Measurements from ENCODE around the gene RMDN3.

Gene RMDN3

DNA sequence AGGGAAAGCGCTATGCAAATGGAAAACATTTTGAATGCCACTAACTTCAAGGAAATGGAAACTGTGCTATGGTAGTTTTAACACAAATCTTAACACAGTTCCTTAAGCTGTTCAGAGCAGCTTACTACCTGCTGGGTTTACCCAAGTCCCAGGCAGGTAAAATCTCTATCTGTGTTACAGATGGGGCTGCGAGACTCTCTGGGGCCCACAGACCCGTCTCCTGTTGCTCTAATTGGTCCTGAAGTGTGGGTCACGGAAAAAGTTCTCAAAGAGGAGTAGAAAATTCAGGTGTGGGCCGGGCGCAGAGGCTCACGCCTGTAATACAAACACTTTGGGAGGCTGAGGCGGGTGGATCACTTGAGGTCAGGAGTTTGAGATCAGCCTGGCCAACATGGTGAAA, 34.9 kb upstream of the RMDN3 start:
- H3F3A ChIP-seq (ENCODE audit: low read depth), result no peaks in the 10 kb centered on the region
- no peaks in the 10 kb centered on the region for H3K27me3 ChIP-seq (ENCODE audit: insufficient read depth, low read length, poor library complexity, severe bottlenecking)
- H3K36me3 ChIP-seq (ENCODE audit: insufficient read depth, low read length), result no peaks in the 10 kb centered on the region
- no peak overlapping the region for H3K9ac ChIP-seq (ENCODE audit: low read depth, low read length, poor library complexity, severe bottlenecking)
- no peak overlapping the region for H3K4me3 ChIP-seq (ENCODE audit: low read length, poor library complexity, severe bottlenecking)
- H3K4me2 ChIP-seq (ENCODE audit: low read depth, low read length, poor library complexity, severe bottlenecking), result no peak overlapping the region
- peaks cover 11% of the 10 kb centered on the region for H4K20me1 ChIP-seq (ENCODE audit: insufficient read depth, low read length, poor library complexity, severe bottlenecking)
- H2AFZ ChIP-seq (ENCODE audit: low read length), result no peak overlapping the region
- peaks cover 21% of the 10 kb centered on the region for H3K4me1 ChIP-seq (ENCODE audit: insufficient read depth, low read length, poor library complexity, severe bottlenecking)
- TF ChIP-seq EZH2phosphoT487 (IDR thresholded peaks at IDR 0.05; ENCODE audit: borderline replicate concordance), result no peak
- TF ChIP-seq, protein P1, sequence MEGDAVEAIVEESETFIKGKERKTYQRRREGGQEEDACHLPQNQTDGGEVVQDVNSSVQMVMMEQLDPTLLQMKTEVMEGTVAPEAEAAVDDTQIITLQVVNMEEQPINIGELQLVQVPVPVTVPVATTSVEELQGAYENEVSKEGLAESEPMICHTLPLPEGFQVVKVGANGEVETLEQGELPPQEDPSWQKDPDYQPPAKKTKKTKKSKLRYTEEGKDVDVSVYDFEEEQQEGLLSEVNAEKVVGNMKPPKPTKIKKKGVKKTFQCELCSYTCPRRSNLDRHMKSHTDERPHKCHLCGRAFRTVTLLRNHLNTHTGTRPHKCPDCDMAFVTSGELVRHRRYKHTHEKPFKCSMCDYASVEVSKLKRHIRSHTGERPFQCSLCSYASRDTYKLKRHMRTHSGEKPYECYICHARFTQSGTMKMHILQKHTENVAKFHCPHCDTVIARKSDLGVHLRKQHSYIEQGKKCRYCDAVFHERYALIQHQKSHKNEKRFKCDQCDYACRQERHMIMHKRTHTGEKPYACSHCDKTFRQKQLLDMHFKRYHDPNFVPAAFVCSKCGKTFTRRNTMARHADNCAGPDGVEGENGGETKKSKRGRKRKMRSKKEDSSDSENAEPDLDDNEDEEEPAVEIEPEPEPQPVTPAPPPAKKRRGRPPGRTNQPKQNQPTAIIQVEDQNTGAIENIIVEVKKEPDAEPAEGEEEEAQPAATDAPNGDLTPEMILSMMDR (conservative IDR thresholded peaks at IDR 0.05; ENCODE audit: low read length), result no peak
- H3K9me3 ChIP-seq (ENCODE audit: insufficient read depth, low read depth, low read length), result no peaks in the 10 kb centered on the region
- H3K79me2 ChIP-seq (ENCODE audit: insufficient read depth, low read length), result no peaks in the 10 kb centered on the region
- H3K9me2 ChIP-seq (replicated peaks; ENCODE audit: low read depth, low read length), result no peaks in the 10 kb centered on the region

DNA sequence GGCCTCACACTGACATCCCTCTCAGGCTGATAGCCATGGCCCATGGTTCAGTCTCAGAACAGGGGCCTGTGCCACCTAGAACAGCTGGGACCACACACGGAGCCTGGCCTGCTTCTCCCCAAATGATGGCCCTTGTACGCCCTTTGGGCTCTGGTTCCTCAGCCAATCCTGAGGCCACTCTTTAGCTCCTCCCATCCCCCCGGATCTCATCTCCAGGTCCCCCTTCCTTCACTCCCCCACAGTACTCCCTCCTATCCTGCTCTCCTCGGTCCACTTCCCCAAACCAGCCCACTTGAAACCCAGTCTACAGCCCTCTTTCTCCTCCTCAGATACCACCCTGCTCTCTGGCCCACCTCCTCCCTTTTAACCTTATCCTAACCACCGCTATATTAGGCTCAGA, 34.1 kb upstream of the RMDN3 start:
- H3F3A ChIP-seq (ENCODE audit: low read depth), result no peaks in the 10 kb centered on the region
- no peak overlapping the region for H3K9ac ChIP-seq (ENCODE audit: low read depth, low read length, poor library complexity, severe bottlenecking)
- peaks cover 11% of the 10 kb centered on the region for H4K20me1 ChIP-seq (ENCODE audit: insufficient read depth, low read length, poor library complexity, severe bottlenecking)
- no peaks in the 10 kb centered on the region for H3K27me3 ChIP-seq (ENCODE audit: insufficient read depth, low read length, poor library complexity, severe bottlenecking)
- no peaks in the 10 kb centered on the region for H3K9me3 ChIP-seq (ENCODE audit: insufficient read depth, low read depth, low read length)
- no peak overlapping the region for H3K4me2 ChIP-seq (ENCODE audit: low read depth, low read length, poor library complexity, severe bottlenecking)
- H3K36me3 ChIP-seq (ENCODE audit: insufficient read depth, low read length), result no peaks in the 10 kb centered on the region
- H3K4me3 ChIP-seq (ENCODE audit: low read length, poor library complexity, severe bottlenecking), result no peak overlapping the region
- H2AFZ ChIP-seq (ENCODE audit: low read length), result no peak overlapping the region
- TF ChIP-seq EZH2phosphoT487 (IDR thresholded peaks at IDR 0.05; ENCODE audit: borderline replicate concordance), result no peak
- TF ChIP-seq, protein P1 (conservative IDR thresholded peaks at IDR 0.05; ENCODE audit: low read length), result no peak
- peaks cover 21% of the 10 kb centered on the region for H3K4me1 ChIP-seq (ENCODE audit: insufficient read depth, low read length, poor library complexity, severe bottlenecking)
- no peaks in the 10 kb centered on the region for H3K79me2 ChIP-seq (ENCODE audit: insufficient read depth, low read length)
- no peaks in the 10 kb centered on the region for H3K9me2 ChIP-seq (replicated peaks; ENCODE audit: low read depth, low read length)

DNA sequence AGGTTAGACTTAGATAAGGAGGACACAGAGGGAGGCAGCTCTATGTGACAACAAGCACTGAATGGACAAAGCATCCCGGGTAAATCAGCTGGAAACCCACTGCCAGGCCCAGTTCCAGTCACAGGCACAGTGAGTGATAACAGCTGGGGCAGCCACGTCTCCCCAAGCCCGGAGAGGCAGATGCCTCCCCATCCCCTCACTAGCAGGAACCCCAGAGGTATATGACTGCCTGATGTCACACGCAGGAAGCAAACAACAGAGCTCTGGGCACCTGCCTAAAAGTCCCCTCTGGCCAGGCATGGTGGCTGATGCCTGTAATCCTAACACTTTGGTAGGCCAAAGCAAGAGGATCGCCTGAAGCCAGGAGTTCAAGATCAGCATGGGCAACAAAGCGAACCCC, 32.9 kb upstream of the RMDN3 start:
- Histone ChIP-seq H3K9me3 (ENCODE audit: insufficient read depth, low read depth, low read length) (no peaks in the 10 kb centered on the region), H3K79me2 (ENCODE audit: insufficient read depth, low read length) (no peaks in the 10 kb centered on the region), H3K4me2 (ENCODE audit: low read depth, low read length, poor library complexity, severe bottlenecking) (peak overlapping the region; percentile 74), H3K27me3 (ENCODE audit: insufficient read depth, low read length, poor library complexity, severe bottlenecking) (no peaks in the 10 kb centered on the region), H3K4me3 (ENCODE audit: low read length, poor library complexity, severe bottlenecking) (peak overlapping the region; percentile 52), H3K9me2 (replicated peaks; ENCODE audit: low read depth, low read length) (no peaks in the 10 kb centered on the region), H3K36me3 (ENCODE audit: insufficient read depth, low read length) (no peaks in the 10 kb centered on the region), H4K20me1 (ENCODE audit: insufficient read depth, low read length, poor library complexity, severe bottlenecking) (peaks cover 11% of the 10 kb centered on the region), H3K9ac (ENCODE audit: low read depth, low read length, poor library complexity, severe bottlenecking) (no peak overlapping the region), H3F3A (ENCODE audit: low read depth) (no peaks in the 10 kb centered on the region), H3K4me1 (ENCODE audit: insufficient read depth, low read length, poor library complexity, severe bottlenecking) (peaks cover 21% of the 10 kb centered on the region), H2AFZ (ENCODE audit: low read length) (no peak overlapping the region)
- TF ChIP-seq, protein P1 (conservative IDR thresholded peaks at IDR 0.05; ENCODE audit: low read length), result no peak

Data from Loucy (cell line).